ENCODE measurements around the gene EEF1AKMT3. TPM values are rescaled to one million over a fixed set of nuclear protein-coding genes. Genes with fewer than 3 reads are reported as not detected.
A peak's percentile ranks its signal among the peaks of the same experiment; 100 is the strongest.

Gene EEF1AKMT3
- total and polyA plus RNA-seq, 9 of the 15 experiments (the other 6 are each of a cell fraction or from before 2014, with no cell fraction given) = 4.1 to 17.2 (median 7.9) TPM

DNA sequence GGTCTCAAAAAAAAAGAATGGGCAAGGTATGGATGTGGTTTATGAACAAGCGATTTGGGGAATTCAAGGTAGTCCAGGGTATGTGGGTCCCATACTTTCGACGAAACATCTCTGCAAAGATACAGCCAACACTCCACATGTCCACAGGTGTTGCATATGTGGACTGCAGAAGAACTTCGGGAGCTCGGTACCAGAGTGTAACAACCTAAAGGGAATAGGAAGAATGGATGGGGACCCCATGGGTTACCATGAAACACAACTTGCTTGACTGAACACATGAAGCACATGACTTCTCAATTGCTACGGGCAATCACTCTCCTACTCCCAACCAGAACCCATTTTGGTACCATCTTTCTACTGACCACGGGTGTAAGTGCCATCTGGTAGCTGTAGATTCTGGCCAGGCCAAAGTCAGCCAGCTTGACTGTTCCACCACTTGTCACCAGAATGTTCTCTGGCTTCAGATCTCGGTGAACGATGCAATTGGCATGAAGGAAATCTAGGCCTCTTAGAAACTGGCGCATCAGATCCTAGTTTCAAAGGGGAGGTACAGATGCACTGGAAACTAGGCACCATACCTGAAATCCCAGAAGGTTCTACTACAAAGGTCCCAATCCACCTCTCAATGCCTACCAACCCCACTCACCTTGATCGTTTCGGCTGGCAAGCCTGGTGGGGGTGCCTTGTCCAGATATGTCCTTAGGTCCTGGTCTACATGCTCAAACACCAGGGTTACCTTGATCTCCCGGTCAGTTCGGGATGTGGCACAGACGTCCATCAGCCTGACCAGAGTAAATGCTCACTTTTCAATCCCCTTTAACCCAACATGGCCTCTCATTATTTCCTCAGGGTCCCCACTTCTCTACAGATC is 21.6 kb upstream of the EEF1AKMT3 start (continued):
- TF ChIP-seq ZNF592 (IDR thresholded peaks at IDR 0.05) (no peak), RBFOX2 (IDR thresholded peaks at IDR 0.05; ENCODE audit: low read depth, low read length) (peak; percentile 34; the same call in 1 of the 2 replicates), ZNF431 (CRISPR knock-in tag; IDR thresholded peaks at IDR 0.05) (no peak), NBN (IDR thresholded peaks at IDR 0.05; ENCODE audit: low read depth) (no peak), ELF4 (CRISPR knock-in tag; IDR thresholded peaks at IDR 0.05) (no peak), PURB (CRISPR knock-in tag; IDR thresholded peaks at IDR 0.05; ENCODE audit: low read depth) (no peak), PTBP1 (IDR thresholded peaks at IDR 0.05; ENCODE audit: low read depth, low read length) (no peak), RBM17 (IDR thresholded peaks at IDR 0.05; ENCODE audit: borderline replicate concordance, low read depth, low read length) (no peak), LARP7 (IDR thresholded peaks at IDR 0.05) (no peak), HNRNPH1 (optimal IDR thresholded peaks at IDR 0.05; ENCODE audit: low read depth, low read length) (no peak), ZNF639 (CRISPR knock-in tag; conservative IDR thresholded peaks at IDR 0.05 in 1 of 2, IDR thresholded peaks at IDR 0.05 in 1 of 2) (no peak), THRAP3 (IDR thresholded peaks at IDR 0.05; ENCODE audit: borderline replicate concordance) (0 out of 2 replicates have a peak, but pooled peaks have one; percentile 13), CTCFL (IDR thresholded peaks at IDR 0.05; ENCODE audit: borderline replicate concordance, insufficient read depth, low read depth, low read length, poor library complexity, severe bottlenecking) (no peak), POU5F1 (IDR thresholded peaks at IDR 0.05; ENCODE audit: borderline replicate concordance, low read depth, low read length, partially characterized antibody) (no peak), PYGO2 (tag; IDR thresholded peaks at IDR 0.05) (no peak), NCOA1 (IDR thresholded peaks at IDR 0.05; ENCODE audit: low read depth) (no peak)
- TF ChIP-seq, protein P1, sequence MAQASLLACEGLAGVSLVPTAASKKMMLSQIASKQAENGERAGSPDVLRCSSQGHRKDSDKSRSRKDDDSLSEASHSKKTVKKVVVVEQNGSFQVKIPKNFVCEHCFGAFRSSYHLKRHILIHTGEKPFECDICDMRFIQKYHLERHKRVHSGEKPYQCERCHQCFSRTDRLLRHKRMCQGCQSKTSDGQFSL (CRISPR knock-in tag; IDR thresholded peaks at IDR 0.05) = 0 out of 2 replicates have a peak, but pooled peaks have one; percentile 9
- TF ChIP-seq, protein P1 (tag; IDR thresholded peaks at IDR 0.05) = no peak

Data from K562 (cell line).